ENCODE measurements around the gene TMEM115.

Gene TMEM115

GRCh38 chr3:50395070-50395860 is 35.9 kb upstream of the TMEM115 start:
- TF ChIP-seq POU6F1 (CRISPR knock-in tag; IDR thresholded peaks at IDR 0.05; ENCODE audit: borderline replicate concordance, low read depth) = no peak
- TF ChIP-seq ZNF70 (CRISPR knock-in tag; IDR thresholded peaks at IDR 0.05) = no peak
- TF ChIP-seq ZNF8 (CRISPR knock-in tag; IDR thresholded peaks at IDR 0.05) = no peak
- no peak for TF ChIP-seq RARB (CRISPR knock-in tag; IDR thresholded peaks at IDR 0.05)
- no peak for TF ChIP-seq TSHZ2 (CRISPR knock-in tag; IDR thresholded peaks at IDR 0.05)
- no peak for TF ChIP-seq ZC3H10 (CRISPR knock-in tag; IDR thresholded peaks at IDR 0.05)
- no peak for TF ChIP-seq CSDC2 (CRISPR knock-in tag; IDR thresholded peaks at IDR 0.05)
- no peak for TF ChIP-seq TOX (CRISPR knock-in tag; IDR thresholded peaks at IDR 0.05; ENCODE audit: borderline replicate concordance)
- no peak for TF ChIP-seq OSR1 (CRISPR knock-in tag; IDR thresholded peaks at IDR 0.05)
- no peak for TF ChIP-seq GLIS3 (CRISPR knock-in tag; IDR thresholded peaks at IDR 0.05)
- ATAC-seq = no peak

GRCh38 chr3:50393061-50393460 is 33.7 kb upstream of the TMEM115 start:
- TF ChIP-seq POU6F1 (CRISPR knock-in tag; IDR thresholded peaks at IDR 0.05; ENCODE audit: borderline replicate concordance, low read depth) (no peak), BACH2 (CRISPR knock-in tag; IDR thresholded peaks at IDR 0.05; ENCODE audit: borderline replicate concordance) (no peak), ZFP30 (CRISPR knock-in tag; IDR thresholded peaks at IDR 0.05) (no peak), GLIS3 (CRISPR knock-in tag; IDR thresholded peaks at IDR 0.05) (no peak)
- no peak for ATAC-seq

- no peak for ATAC-seq
- no peak for TF ChIP-seq CREB5 (CRISPR knock-in tag; IDR thresholded peaks at IDR 0.05; ENCODE audit: low read depth)
- TF ChIP-seq PPARA (CRISPR knock-in tag; IDR thresholded peaks at IDR 0.05; ENCODE audit: borderline replicate concordance) = no peak
- no peak for TF ChIP-seq ZFP30 (CRISPR knock-in tag; IDR thresholded peaks at IDR 0.05)
- TF ChIP-seq ZC3H10 (CRISPR knock-in tag; IDR thresholded peaks at IDR 0.05) = no peak
- TF ChIP-seq BACH2 (CRISPR knock-in tag; IDR thresholded peaks at IDR 0.05; ENCODE audit: borderline replicate concordance) = no peak
- no peak for TF ChIP-seq ESRRG (CRISPR knock-in tag; IDR thresholded peaks at IDR 0.05)
- TF ChIP-seq POU6F1 (CRISPR knock-in tag; IDR thresholded peaks at IDR 0.05; ENCODE audit: borderline replicate concordance, low read depth) = no peak
- no peak for TF ChIP-seq TSHZ2 (CRISPR knock-in tag; IDR thresholded peaks at IDR 0.05)
- no peak for TF ChIP-seq SNAI2 (CRISPR knock-in tag; IDR thresholded peaks at IDR 0.05)
Observed at GRCh38 chr3:50392101-50392715, 32.9 kb upstream of the TMEM115 start.

All from SK-N-SH treated with all-trans-retinoic acid at 6 μM for 48 hours (cell line).